A673 (cell line): ENCODE measurements around the gene SUPT7L.

Experiments
- EZH2 ChIP-seq: fragments of 200-600 bp; sonication (generic); IDR thresholded peaks from 2 replicates; pipeline ENCODE4 v1.6.1; 2017; ENCODE audit warnings: borderline replicate concordance, low read depth, mild to moderate bottlenecking, mixed read lengths, antibody characterized with exemption, low read length; ENCODE audit not compliant: poor library complexity, severe bottlenecking
- TF ChIP-seq, protein P1 (sequence below): fragments of 300-800, 200-600 bp; sonication (generic); conservative IDR thresholded peaks from 2 replicates; pipeline ENCODE4 v1.5.1; 2017; ENCODE audit warnings: low read depth, mild to moderate bottlenecking, antibody characterized with exemption, low read length, moderate library complexity, mixed read lengths

DNA sequence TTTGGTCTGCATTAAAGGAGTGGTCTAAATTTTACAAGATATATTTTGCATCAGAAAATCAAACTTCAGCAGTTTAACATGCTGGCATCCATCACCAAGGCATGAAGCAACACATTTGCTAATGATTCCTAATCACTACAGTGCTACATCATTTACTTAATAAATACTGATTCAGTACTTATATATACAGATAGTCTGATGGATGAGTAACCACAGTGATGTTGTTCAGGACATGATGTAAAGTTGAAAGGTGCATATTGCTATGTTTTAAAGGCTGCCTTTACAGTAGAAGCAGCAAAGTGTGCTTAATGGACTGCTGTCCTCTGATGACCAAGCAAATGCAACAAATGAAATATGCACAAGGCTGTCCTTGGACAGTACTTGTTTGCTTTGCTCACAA, 11.1 kb downstream of the SUPT7L start:
- TF ChIP-seq, protein P1, sequence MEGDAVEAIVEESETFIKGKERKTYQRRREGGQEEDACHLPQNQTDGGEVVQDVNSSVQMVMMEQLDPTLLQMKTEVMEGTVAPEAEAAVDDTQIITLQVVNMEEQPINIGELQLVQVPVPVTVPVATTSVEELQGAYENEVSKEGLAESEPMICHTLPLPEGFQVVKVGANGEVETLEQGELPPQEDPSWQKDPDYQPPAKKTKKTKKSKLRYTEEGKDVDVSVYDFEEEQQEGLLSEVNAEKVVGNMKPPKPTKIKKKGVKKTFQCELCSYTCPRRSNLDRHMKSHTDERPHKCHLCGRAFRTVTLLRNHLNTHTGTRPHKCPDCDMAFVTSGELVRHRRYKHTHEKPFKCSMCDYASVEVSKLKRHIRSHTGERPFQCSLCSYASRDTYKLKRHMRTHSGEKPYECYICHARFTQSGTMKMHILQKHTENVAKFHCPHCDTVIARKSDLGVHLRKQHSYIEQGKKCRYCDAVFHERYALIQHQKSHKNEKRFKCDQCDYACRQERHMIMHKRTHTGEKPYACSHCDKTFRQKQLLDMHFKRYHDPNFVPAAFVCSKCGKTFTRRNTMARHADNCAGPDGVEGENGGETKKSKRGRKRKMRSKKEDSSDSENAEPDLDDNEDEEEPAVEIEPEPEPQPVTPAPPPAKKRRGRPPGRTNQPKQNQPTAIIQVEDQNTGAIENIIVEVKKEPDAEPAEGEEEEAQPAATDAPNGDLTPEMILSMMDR: no peak
- TF ChIP-seq EZH2: no peak
